Right atrium auricular region (tissue), 2 donors: ENCODE measurements around the gene CERK. TPM values are rescaled to one million over a fixed set of nuclear protein-coding genes. Genes with fewer than 3 reads are reported as not detected.
"Not testable (repeated sequence)": the region's sequence is repeated elsewhere in the genome, so short reads cannot be mapped to it uniquely, and the experiment has no call there.

ENCODE experiments used
- DNase-seq: peaks from one replicate; pipeline ENCODE4 v3.0.0-alpha.2; 2019; ENCODE audit warnings: low spot score
- H3K27ac ChIP-seq, 2 donors: fragments of 200-600 bp; sonication (generic); 1 replicate in 1 of 2; 2 replicates in 1 of 2; pipeline ENCODE4 v1.5.1; 2016 to 2019
- H3K27me3 ChIP-seq, 2 donors: fragments of 200-600 bp; sonication (generic); one replicate each; pipeline versions ENCODE4 v1.5.1 to v1.6.0; 2017 to 2019
- H3K36me3 ChIP-seq: fragments of 200-600 bp; sonication (generic); one replicate; pipeline ENCODE4 v1.5.1; 2016
- H3K4me1 ChIP-seq, 2 donors: fragments of 200-600 bp; sonication (generic); one replicate each; pipeline versions ENCODE4 v1.5.1 to v1.6.0; 2017 to 2019
- H3K4me3 ChIP-seq, 2 donors: fragments of 200-600 bp; sonication (generic); 1 replicate in 1 of 2; 2 replicates in 1 of 2; pipeline ENCODE4 v1.5.1; 2017 to 2019; ENCODE audit warnings: mild to moderate bottlenecking in 1 of 2, moderate library complexity in 1 of 2
- H3K9me3 ChIP-seq, 2 donors: fragments of 200-600 bp; sonication (generic); one replicate each; pipeline ENCODE4 v1.5.1; 2019
- CTCF ChIP-seq, 2 donors: fragments of 200-600 bp; sonication (generic); IDR thresholded peaks; one replicate each; pipeline ENCODE4 v1.5.1; 2019; ENCODE audit warnings: antibody characterized with exemption in 2 of 2
- total RNA-seq, 2 donors: library from RNA; depleted of rRNA; stranded (reverse); fragments of >200 nt; gene quantifications; one replicate each; pipeline ENCODE4 v1.1.0, GENCODE V29; 2016

The CERK gene
- total RNA-seq, 2 donors from 2014 or later = 46.0 to 59.8 TPM

GRCh38 chr22:46734830-46735453, 3.1 kb downstream of the CERK start:
- no peak for DNase-seq
- H3K4me1 ChIP-seq = peaks cover 0 to 88% of the 10 kb centered on the region in 2 donors
- no peaks in the 10 kb centered on the region for H3K9me3 ChIP-seq
- H3K4me3 ChIP-seq = no peak overlapping the region
- H3K27ac ChIP-seq = peak overlapping the region; percentile 97
- H3K27me3 ChIP-seq = no peaks in the 10 kb centered on the region
- TF ChIP-seq CTCF (IDR thresholded peaks at IDR 0.05) = no peak
- no peaks in the 10 kb centered on the region for H3K36me3 ChIP-seq

DNA sequence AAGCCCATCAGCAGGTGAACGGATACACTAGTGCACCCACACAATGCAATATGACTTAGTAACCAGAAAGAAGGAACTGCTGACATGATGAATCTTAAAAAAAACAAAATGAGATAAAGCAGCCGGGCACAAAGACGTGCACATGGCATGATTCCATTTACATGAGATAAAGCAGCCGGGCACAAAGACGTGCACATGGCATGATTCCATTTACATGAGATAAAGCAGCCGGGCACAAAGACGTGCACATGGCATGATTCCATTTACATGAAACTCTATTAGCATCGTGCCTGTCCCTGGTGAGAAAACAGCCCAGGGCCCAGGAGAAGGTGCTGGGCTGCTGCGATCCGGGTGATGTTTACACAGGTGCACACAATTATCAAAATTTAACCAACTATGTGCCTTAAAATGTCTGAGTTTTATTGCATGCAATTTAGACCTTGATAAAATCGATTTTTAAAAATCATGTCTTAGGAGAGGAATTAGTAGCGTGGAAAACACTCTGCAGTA, 3.8 kb downstream of the CERK start:
- not testable (repeated sequence) for H3K27me3 ChIP-seq, DNase-seq, H3K36me3 ChIP-seq, H3K4me3 ChIP-seq, H3K9me3 ChIP-seq
- Histone ChIP-seq H3K27ac (peak overlapping the region; percentile 97), H3K4me1 (peaks cover 0 to 88% of the 10 kb centered on the region in 2 donors)

- Histone ChIP-seq H3K9me3 (no peaks in the 10 kb centered on the region), H3K27me3 (no peaks in the 10 kb centered on the region), H3K4me1 (peaks cover 0 to 96% of the 10 kb centered on the region in 2 donors), H3K27ac (peak overlapping the region; percentile 85 to 87), H3K36me3 (no peaks in the 10 kb centered on the region), H3K4me3 (no peak overlapping the region)
- no peak for DNase-seq
- no peak for TF ChIP-seq CTCF (IDR thresholded peaks at IDR 0.05)
Measured at GRCh38 chr22:46732513-46732912, 5.5 kb downstream of the CERK start.

DNA sequence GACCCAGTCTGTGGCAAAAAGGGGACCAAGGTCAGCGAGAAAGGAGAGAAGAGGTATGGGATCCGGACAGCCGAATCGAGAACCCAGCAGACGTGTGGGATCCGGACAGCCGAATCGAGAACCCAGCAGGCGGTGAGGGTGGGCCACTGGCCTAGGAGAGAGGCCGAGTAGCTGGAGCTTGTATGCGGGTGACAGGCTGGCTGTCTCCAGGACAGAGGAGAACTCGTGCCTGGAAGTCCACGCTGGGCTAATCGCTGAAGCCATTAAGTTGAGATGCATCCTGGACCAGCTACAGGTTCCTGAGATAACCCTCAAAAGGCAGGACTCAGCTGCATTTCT, 6.0 kb downstream of the CERK start:
- H3K9me3 ChIP-seq = no peaks in the 10 kb centered on the region
- H3K4me3 ChIP-seq = no peak overlapping the region
- H3K36me3 ChIP-seq = no peaks in the 10 kb centered on the region
- peaks cover 0 to 96% of the 10 kb centered on the region in 2 donors for H3K4me1 ChIP-seq
- peak overlapping the region; percentile 85 to 87 for H3K27ac ChIP-seq
- TF ChIP-seq CTCF (IDR thresholded peaks at IDR 0.05) = no peak
- H3K27me3 ChIP-seq = no peaks in the 10 kb centered on the region
- DNase-seq = no peak

DNA sequence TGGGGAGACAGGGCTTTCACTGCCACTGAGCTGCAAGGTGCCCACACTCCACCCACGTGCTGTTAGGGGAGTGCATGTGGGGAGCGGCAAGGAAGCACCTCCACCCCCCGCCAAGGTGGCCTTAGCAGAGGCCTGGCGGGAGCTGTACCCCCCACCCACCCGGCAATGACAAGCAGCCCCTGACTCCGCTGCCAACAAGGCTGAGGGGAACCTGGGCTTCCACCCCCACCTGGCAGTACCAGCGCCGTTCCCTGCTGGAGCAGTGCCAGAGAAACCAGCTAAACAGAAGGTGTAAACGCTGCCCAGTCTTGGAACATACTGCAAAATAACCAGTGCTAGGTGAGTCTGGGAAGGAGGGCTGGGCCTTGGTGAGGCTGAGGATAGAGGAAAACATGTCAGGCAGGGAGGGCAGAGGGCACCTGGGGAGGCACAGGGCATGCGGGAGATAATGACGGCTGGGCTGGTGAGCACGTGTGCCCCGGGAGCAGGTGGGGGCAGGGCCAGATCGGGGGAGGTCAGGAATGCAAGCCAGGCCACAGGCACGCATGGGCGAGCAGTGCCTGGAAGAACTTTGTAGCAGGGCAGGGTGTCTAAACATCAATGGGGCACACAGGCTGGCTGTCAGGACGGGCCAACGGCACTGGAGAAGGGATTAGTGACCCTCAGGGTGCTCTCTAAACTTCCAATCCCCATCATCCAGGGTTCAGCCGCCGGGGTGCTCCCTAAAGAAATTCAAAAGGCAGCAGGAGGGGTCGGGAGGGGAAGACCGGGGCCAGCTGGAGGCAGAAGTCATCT, 6.6 kb downstream of the CERK start:
- Histone ChIP-seq H3K36me3 (no peaks in the 10 kb centered on the region), H3K27me3 (no peaks in the 10 kb centered on the region), H3K4me1 (peaks cover 0 to 96% of the 10 kb centered on the region in 2 donors), H3K27ac (peak overlapping the region; percentile 85 to 87), H3K9me3 (no peaks in the 10 kb centered on the region), H3K4me3 (no peak overlapping the region)
- TF ChIP-seq CTCF (IDR thresholded peaks at IDR 0.05) = no peak
- DNase-seq = no peak

DNA sequence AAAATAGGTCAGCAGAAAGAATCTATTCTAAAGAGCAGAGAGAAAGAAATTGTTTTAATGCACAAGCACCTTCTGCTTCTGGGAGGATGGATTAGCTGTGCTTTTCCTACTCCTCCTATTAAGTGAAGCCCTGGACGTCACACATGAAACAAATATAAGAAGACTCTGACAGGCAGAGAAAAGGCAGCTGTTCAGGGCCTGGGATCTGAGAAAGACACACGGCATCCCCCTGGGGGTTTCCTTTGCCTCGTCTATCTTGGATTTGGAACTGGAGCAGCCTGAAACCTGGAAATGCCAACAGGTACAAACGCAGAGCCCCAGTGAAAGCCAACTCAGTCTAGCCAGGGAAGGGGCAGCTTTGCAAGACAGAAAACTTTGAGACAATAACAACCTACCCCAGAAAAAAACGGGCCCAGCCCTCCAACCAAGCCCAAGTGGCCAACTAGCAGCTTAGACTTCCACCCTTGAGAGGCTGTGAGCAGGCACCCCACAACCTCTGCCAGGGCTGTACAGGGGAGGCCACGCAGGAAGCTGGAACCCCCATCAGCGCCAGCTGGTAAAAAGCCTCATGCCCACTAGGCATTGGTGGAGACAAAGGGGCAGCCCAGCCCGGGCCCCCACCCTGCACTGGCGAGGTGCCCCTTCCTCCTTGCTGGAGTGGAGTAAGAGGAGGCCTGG, 7.3 kb downstream of the CERK start:
- Histone ChIP-seq H3K4me3 (no peak overlapping the region), H3K36me3 (no peaks in the 10 kb centered on the region), H3K4me1 (peaks cover 0 to 96% of the 10 kb centered on the region in 2 donors), H3K9me3 (no peaks in the 10 kb centered on the region), H3K27ac (peak overlapping the region; percentile 85 to 87), H3K27me3 (no peaks in the 10 kb centered on the region)
- DNase-seq = no peak
- no peak for TF ChIP-seq CTCF (IDR thresholded peaks at IDR 0.05)
